Iris pigment epithelial cell (primary cell): ENCODE data around the gene ACTR5.
A peak's percentile ranks its signal among the peaks of the same experiment; 100 is the strongest.

Source experiments
- DNase-seq: peaks from one replicate; pipeline ENCODE4 v3.0.0-alpha.2; 2011; ENCODE audit warnings: low read depth

Gene ACTR5

GRCh38 chr20:38728911-38729642 is 19.2 kb upstream of the ACTR5 start:
- no peak for DNase-seq

- no peak for DNase-seq
Observed at GRCh38 chr20:38729767-38730166, 18.5 kb upstream of the ACTR5 start.

- DNase-seq = no peak
Observed at GRCh38 chr20:38730167-38730988, 17.9 kb upstream of the ACTR5 start.

- peak; percentile 50 for DNase-seq
Observed at GRCh38 chr20:38730989-38731737, 17.1 kb upstream of the ACTR5 start.

GRCh38 chr20:38731738-38732113 is 16.5 kb upstream of the ACTR5 start:
- DNase-seq = no peak

GRCh38 chr20:38732981-38733380 is 15.3 kb upstream of the ACTR5 start:
- DNase-seq = no peak

GRCh38 chr20:38735172-38735571 is 13.1 kb upstream of the ACTR5 start:
- DNase-seq = no peak

- no peak for DNase-seq
Observed at GRCh38 chr20:38737887-38738286, 10.4 kb upstream of the ACTR5 start.

- no peak for DNase-seq
Observed at GRCh38 chr20:38745757-38746156, 2.5 kb upstream of the ACTR5 start.

GRCh38 chr20:38747495-38748096 is 664 bp upstream of the ACTR5 start:
- no peak for DNase-seq

- DNase-seq = no peak
Observed at GRCh38 chr20:38748861-38749149, 545 bp downstream of the ACTR5 start.

GRCh38 chr20:38751360-38751976 is 3.2 kb downstream of the ACTR5 start:
- DNase-seq = peak; percentile 53

GRCh38 chr20:38752029-38752428 is 3.8 kb downstream of the ACTR5 start:
- no peak for DNase-seq

GRCh38 chr20:38754924-38755323 is 6.7 kb downstream of the ACTR5 start:
- DNase-seq = no peak

GRCh38 chr20:38755324-38755910 is 7.2 kb downstream of the ACTR5 start:
- DNase-seq = no peak

- DNase-seq = peak; percentile 22
Observed at GRCh38 chr20:38757145-38757775, 9.0 kb downstream of the ACTR5 start.

- DNase-seq = no peak
Observed at GRCh38 chr20:38759106-38759505, 10.8 kb downstream of the ACTR5 start.

GRCh38 chr20:38760978-38761377 is 12.7 kb downstream of the ACTR5 start:
- no peak for DNase-seq

GRCh38 chr20:38762174-38762573 is 13.9 kb downstream of the ACTR5 start:
- no peak for DNase-seq

GRCh38 chr20:38763616-38764015 is 15.4 kb downstream of the ACTR5 start:
- DNase-seq = no peak
